HepG2 (cell line): ENCODE data around the gene TLL2. TPM values are rescaled to one million over a fixed set of nuclear protein-coding genes. Genes with fewer than 3 reads are reported as not detected.

ENCODE experiments used
- ATAC-seq: fragments of 200-7000 bp; cut with Tn5 transposase; 3 replicates; pipeline ENCODE4 v1.9.1; 2020; ENCODE audit warnings: mild to moderate bottlenecking, moderate library complexity
- BruUV-seq: library from RNA; stranded (reverse); fragments of 400-500 nt; replicated peaks from 2 replicates; lab custom pipeline; 2021; lab: Mats Ljungman, UMichigan
- CTCF ChIA-PET: fragments of 300-600 bp; formaldehyde crosslinking; extraction: SDS; loops from one replicate; lab custom pipeline; 2021; ENCODE audit warnings: low total read pairs, inconsistent platforms, low intra/inter-chr PET ratio; lab: Yijun Ruan, JAX
- POLR2A ChIA-PET: fragments of 350-600 bp; sonication (Branson Sonifier 250); formaldehyde crosslinking; loops from one replicate; lab custom pipeline; 2020; ENCODE audit warnings: antibody characterized with exemption, inconsistent platforms; lab: Yijun Ruan, JAX
- DNase-seq: peaks from one replicate; pipeline ENCODE4 v3.0.0-alpha.2; 2015; ENCODE audit warnings: low spot score
- FAIRE-seq: peaks from 3 replicates; lab custom pipeline; 2011; peaks lifted over from hg19 to GRCh38; lab: Jason Lieb, UNC
- H2AFZ ChIP-seq: one replicate; pipeline ENCODE4 v1.6.1; 2011; ENCODE audit warnings: low read length, inconsistent platforms
- H3K27ac ChIP-seq: fragments of 300-600 bp; 3 replicates; pipeline ENCODE4 v1.8.0; 2011; ENCODE audit warnings: mixed run types, mild to moderate bottlenecking, mixed read lengths, low read length, inconsistent platforms; ENCODE audit not compliant: insufficient read depth; ENCODE audit errors: extremely low read length
- H3K27me3 ChIP-seq, 2 experiments: fragments of 200-600 bp in 1 of 2; 2 replicates in 1 of 2; 3 replicates in 1 of 2; pipeline versions ENCODE4 v1.6.0 to v1.8.0; 2011; ENCODE audit warnings: low read length in 2 of 2, mild to moderate bottlenecking in 2 of 2, moderate library complexity in 2 of 2, inconsistent platforms in 1 of 2; ENCODE audit not compliant: insufficient read depth in 2 of 2, control insufficient read depth in 1 of 2
- H3K36me3 ChIP-seq, 2 experiments: fragments of 200-600 bp in 1 of 2; replicated peaks in 1 of 2; 2 replicates in 1 of 2; 3 replicates in 1 of 2; pipeline versions ENCODE4 v1.5.1 to v1.8.0; 2011; ENCODE audit warnings: low read length in 2 of 2, inconsistent platforms in 1 of 2; ENCODE audit not compliant: insufficient read depth in 2 of 2, control insufficient read depth in 1 of 2
- H3K4me1 ChIP-seq: 2 replicates; pipeline ENCODE4 v1.5.1; 2012; ENCODE audit warnings: low read length, inconsistent platforms; ENCODE audit not compliant: insufficient read depth
- H3K4me2 ChIP-seq: 2 replicates; pipeline ENCODE4 v1.6.0; 2011; ENCODE audit warnings: low read depth, low read length, inconsistent platforms
- H3K4me3 ChIP-seq, 3 experiments: fragments of 200-600 bp in 1 of 3; sonication (generic), shearing (Covaris generic) in 1 of 3; replicated peaks in 1 of 3; 2 replicates each; pipeline ENCODE4 v1.5.1; 2011 to 2016; ENCODE audit warnings: low read length in 3 of 3, inconsistent platforms in 2 of 3, low read depth in 2 of 3, mild to moderate bottlenecking in 2 of 3, control low read depth in 1 of 3, mixed read lengths in 1 of 3; ENCODE audit not compliant: insufficient read depth in 1 of 3
- H3K79me2 ChIP-seq: one replicate; pipeline ENCODE4 v1.6.1; 2011; ENCODE audit warnings: low read length, inconsistent platforms; ENCODE audit not compliant: insufficient read depth
- H3K9ac ChIP-seq: 2 replicates; pipeline ENCODE4 v1.6.0; 2011; ENCODE audit warnings: mild to moderate bottlenecking, low read depth, low read length, inconsistent platforms; ENCODE audit not compliant: insufficient read depth
- H3K9me3 ChIP-seq: 2 replicates; pipeline ENCODE4 v1.5.1; 2012; ENCODE audit warnings: mild to moderate bottlenecking, low read length
- H4K20me1 ChIP-seq: 2 replicates; pipeline ENCODE4 v1.6.0; 2011; ENCODE audit warnings: inconsistent platforms, mild to moderate bottlenecking, low read length, moderate library complexity; ENCODE audit not compliant: insufficient read depth
- CREBL2 ChIP-seq: sonication (generic); formaldehyde crosslinking; IDR thresholded peaks from 2 replicates; pipeline ENCODE4 v1.8.1; 2023; ENCODE audit warnings: missing genetic modification reagents, mild to moderate bottlenecking, borderline replicate concordance
- HNRNPK ChIP-seq: fragments of 200-400 bp; formaldehyde crosslinking; IDR thresholded peaks from 2 replicates; pipeline ENCODE4 v1.6.1; 2018; ENCODE audit warnings: low read length, low read depth, moderate library complexity, mild to moderate bottlenecking; ENCODE audit not compliant: poor library complexity, severe bottlenecking
- IRF2 ChIP-seq: IDR thresholded peaks from 2 replicates; pipeline ENCODE4 v1.6.1; 2018; ENCODE audit warnings: missing genetic modification reagents, missing compliant biosample characterization
- TBX3 ChIP-seq: fragments of 450-650 bp; IDR thresholded peaks from 2 replicates; pipeline ENCODE4 v1.6.1; 2017; ENCODE audit warnings: antibody characterized with exemption, mild to moderate bottlenecking, inconsistent platforms, borderline replicate concordance
- ZFYVE20 ChIP-seq: sonication (generic); formaldehyde crosslinking; IDR thresholded peaks from 2 replicates; pipeline ENCODE4 v1.8.0; 2023; ENCODE audit warnings: low read depth, mild to moderate bottlenecking, moderate library complexity, missing genetic modification reagents, borderline replicate concordance
- ZNF468 ChIP-seq: sonication (generic); formaldehyde crosslinking; IDR thresholded peaks from 2 replicates; pipeline ENCODE4 v1.8.0; 2022; ENCODE audit warnings: mild to moderate bottlenecking, moderate library complexity, missing genetic modification reagents
- ZNF547 ChIP-seq: sonication (generic); formaldehyde crosslinking; IDR thresholded peaks from 2 replicates; pipeline ENCODE4 v1.5.1; 2020; ENCODE audit warnings: mild to moderate bottlenecking, missing genetic modification reagents
- ZNF556 ChIP-seq: sonication (generic); formaldehyde crosslinking; IDR thresholded peaks from 2 replicates; pipeline ENCODE4 v1.4.0; 2020; ENCODE audit warnings: mild to moderate bottlenecking, missing genetic modification reagents, borderline replicate concordance
- whole genome bisulfite sequencing: methylation state at CpG from one replicate; pipeline ENCODE4 v1.1.6; 2017; ENCODE audit warnings: low lambda C conversion rate; 5-methylcytosine and 5-hydroxymethylcytosine counted together
- in situ Hi-C: cut with HindIII; loops from 2 replicates; pipeline ENCODE4 v1.10.0; 2017; ENCODE audit warnings: low pct_unique_long_range_greater_than_20kb; ENCODE audit not compliant: extremely low pct_ligation_motif_present
- intact Hi-C: fragments of 100-400 bp; cut with micrococcal nuclease; formaldehyde crosslinking; loops from one replicate; pipeline ENCODE4 v1.10.0; 2022; ENCODE audit not compliant: unreplicated experiment
- polyA plus RNA-seq, 8 experiments: library from polyadenylated mRNA; depleted of rRNA in 3 of 8; stranded (reverse) in 7 of 8; unstranded in 1 of 8; fragments of >200 nt; fragmentation: Illumina TruSeq in 4 of 8; extraction: Trizol in 4 of 8; gene quantifications; 2 replicates each; pipeline versions ENCODE4 v1.2.1 to v1.2.3, GENCODE V29; 2011 to 2016; ENCODE audit warnings: low read depth in 4 of 8, missing spikeins in 1 of 8, mixed read lengths in 1 of 8; ENCODE audit not compliant: insufficient read depth in 1 of 8
- total RNA-seq, 5 experiments: library from RNA; depleted of rRNA; stranded (reverse); fragments of >200 nt; fragmentation: Illumina TruSeq; extraction: Trizol; gene quantifications; 2 replicates each; pipeline ENCODE4 v1.2.3, GENCODE V29; 2016; ENCODE audit warnings: low read depth in 1 of 5
- TF ChIP-seq, protein P1 (sequence below): sonication (generic); formaldehyde crosslinking; IDR thresholded peaks from 2 replicates; pipeline ENCODE4 v1.4.0; 2020; ENCODE audit warnings: missing genetic modification reagents, borderline replicate concordance
- TF ChIP-seq, protein P2 (sequence below): sonication (generic); formaldehyde crosslinking; IDR thresholded peaks from 2 replicates; pipeline ENCODE4 v1.9.0; 2022; ENCODE audit warnings: low read depth, missing genetic modification reagents

The TLL2 gene
- total and polyA plus RNA-seq, 2 of the 13 experiments (the other 11 are each of a cell fraction or from before 2014, with no cell fraction given) = 0.09 TPM; not detected in 1

DNA sequence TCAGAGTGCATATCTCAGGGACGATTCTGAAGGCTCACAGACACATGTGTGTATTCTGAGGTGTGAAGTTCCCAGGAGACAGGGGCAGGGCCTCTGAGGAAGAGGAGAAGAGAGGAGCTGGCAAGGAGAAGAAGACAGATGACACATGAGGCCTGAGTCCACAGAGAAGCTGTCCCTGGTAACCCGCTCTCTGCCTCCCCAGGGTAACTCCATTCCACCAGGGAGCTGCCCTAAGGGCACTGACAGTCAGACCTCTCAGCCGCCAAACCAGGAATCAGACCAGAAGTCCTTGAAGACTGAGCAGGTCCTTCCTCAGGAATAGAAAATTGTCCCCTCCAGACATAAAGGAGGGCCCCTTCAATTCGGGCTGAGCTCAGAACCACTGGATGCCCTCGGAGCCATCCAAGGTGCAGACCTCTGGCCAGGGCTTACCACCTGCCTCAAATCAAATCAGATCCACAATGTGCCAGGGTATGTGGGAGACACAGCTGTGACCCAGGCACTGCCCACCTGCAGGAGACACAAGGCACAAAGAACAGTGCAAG, 57.4 kb downstream of the TLL2 start:
- Histone ChIP-seq H4K20me1 (no peaks in the 10 kb centered on the region), H3K27ac (no peak overlapping the region), H3K4me3 (no peak overlapping the region), H3K36me3 (no peaks in the 10 kb centered on the region), H3K27me3 (peaks cover 0 to 15% of the 10 kb centered on the region in 2 experiments; a peak in 1 of 5 replicates), H3K9me3 (no peaks in the 10 kb centered on the region), H3K9ac (no peak overlapping the region), H3K79me2 (no peaks in the 10 kb centered on the region), H3K4me1 (no peaks in the 10 kb centered on the region), H3K4me2 (no peak overlapping the region), H2AFZ (no peak overlapping the region)
- intact Hi-C loops = no loop called here
- DNase-seq = no peak
- CTCF ChIA-PET = no interaction called here
- FAIRE-seq = no peak
- 15% methylated on average over 4 of the region's 5 CpGs for WGBS
- no peak for ATAC-seq
- in situ Hi-C loops = no loop called here
- TF ChIP-seq HNRNPK (no peak), ZNF556 (CRISPR knock-in tag) (no peak)
- no TSS peak for BruUV-seq
- POLR2A ChIA-PET = no interaction called here

DNA sequence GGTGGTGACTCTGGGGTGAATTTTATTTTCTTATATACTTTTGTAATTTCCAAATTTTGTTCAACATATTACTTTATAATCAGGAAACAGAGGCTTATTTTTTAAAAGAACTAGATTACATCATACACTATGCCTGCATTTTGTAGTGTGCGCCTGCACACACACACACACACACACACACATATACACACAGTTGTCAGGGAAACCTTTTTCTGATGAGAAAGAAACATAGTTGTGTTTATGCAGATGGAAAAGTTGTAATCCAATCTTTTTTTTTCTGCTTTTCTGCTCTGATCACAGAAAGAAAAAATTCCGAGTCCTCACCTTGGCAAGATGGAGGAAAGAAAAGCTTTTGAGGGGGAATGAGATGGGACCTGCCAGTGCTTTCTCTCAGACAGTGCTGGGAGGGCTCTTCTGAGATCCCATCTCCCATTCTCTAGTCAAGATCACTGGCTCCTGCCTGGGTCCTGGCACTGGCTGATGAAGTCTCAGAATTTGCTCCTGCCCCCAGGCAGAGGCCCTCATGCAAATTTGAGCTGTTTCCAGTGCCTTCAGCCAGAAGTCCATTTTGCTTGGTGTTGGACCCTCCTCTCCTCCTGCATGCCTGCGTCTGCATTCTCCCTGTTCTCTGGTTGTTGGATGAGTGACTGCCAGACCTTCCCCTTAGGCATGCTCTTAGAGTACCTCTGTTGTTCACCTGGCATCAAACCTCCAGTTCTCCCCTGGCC, 59.7 kb downstream of the TLL2 start:
- 41% methylated on average over 3 of the region's 3 CpGs for WGBS
- no peak for FAIRE-seq
- H3K9ac ChIP-seq = no peak overlapping the region
- no peaks in the 10 kb centered on the region for H3K4me1 ChIP-seq
- ATAC-seq = no peak
- intact Hi-C loops (no loop called here), in situ Hi-C loops (no loop called here)
- H3K9me3 ChIP-seq = no peaks in the 10 kb centered on the region
- ChIA-PET CTCF (no interaction called here), POLR2A (no interaction called here)
- H3K79me2 ChIP-seq = no peaks in the 10 kb centered on the region
- no TSS peak for BruUV-seq
- H3K36me3 ChIP-seq = no peaks in the 10 kb centered on the region
- H2AFZ ChIP-seq = no peak overlapping the region
- H3K4me2 ChIP-seq = no peak overlapping the region
- H3K27ac ChIP-seq = no peak overlapping the region
- peaks cover 3 to 25% of the 10 kb centered on the region in 2 experiments; a peak in 2 of 5 replicates for H3K27me3 ChIP-seq
- DNase-seq = no peak
- H3K4me3 ChIP-seq = no peak overlapping the region
- H4K20me1 ChIP-seq = no peaks in the 10 kb centered on the region
- TF ChIP-seq IRF2 (CRISPR knock-in tag) (no peak), TBX3 (no peak), ZNF547 (CRISPR knock-in tag) (no peak), ZNF468 (CRISPR knock-in tag) (no peak), ZFYVE20 (CRISPR knock-in tag) (no peak), CREBL2 (no peak)
- TF ChIP-seq, protein P1, sequence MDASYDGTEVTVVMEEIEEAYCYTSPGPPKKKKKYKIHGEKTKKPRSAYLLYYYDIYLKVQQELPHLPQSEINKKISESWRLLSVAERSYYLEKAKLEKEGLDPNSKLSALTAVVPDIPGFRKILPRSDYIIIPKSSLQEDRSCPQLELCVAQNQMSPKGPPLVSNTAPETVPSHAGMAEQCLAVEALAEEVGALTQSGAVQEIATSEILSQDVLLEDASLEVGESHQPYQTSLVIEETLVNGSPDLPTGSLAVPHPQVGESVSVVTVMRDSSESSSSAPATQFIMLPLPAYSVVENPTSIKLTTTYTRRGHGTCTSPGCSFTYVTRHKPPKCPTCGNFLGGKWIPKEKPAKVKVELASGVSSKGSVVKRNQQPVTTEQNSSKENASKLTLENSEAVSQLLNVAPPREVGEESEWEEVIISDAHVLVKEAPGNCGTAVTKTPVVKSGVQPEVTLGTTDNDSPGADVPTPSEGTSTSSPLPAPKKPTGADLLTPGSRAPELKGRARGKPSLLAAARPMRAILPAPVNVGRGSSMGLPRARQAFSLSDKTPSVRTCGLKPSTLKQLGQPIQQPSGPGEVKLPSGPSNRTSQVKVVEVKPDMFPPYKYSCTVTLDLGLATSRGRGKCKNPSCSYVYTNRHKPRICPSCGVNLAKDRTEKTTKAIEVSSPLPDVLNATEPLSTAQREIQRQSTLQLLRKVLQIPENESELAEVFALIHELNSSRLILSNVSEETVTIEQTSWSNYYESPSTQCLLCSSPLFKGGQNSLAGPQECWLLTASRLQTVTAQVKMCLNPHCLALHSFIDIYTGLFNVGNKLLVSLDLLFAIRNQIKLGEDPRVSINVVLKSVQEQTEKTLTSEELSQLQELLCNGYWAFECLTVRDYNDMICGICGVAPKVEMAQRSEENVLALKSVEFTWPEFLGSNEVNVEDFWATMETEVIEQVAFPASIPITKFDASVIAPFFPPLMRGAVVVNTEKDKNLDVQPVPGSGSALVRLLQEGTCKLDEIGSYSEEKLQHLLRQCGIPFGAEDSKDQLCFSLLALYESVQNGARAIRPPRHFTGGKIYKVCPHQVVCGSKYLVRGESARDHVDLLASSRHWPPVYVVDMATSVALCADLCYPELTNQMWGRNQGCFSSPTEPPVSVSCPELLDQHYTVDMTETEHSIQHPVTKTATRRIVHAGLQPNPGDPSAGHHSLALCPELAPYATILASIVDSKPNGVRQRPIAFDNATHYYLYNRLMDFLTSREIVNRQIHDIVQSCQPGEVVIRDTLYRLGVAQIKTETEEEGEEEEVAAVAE (CRISPR knock-in tag) = no peak
- TF ChIP-seq, protein P2, sequence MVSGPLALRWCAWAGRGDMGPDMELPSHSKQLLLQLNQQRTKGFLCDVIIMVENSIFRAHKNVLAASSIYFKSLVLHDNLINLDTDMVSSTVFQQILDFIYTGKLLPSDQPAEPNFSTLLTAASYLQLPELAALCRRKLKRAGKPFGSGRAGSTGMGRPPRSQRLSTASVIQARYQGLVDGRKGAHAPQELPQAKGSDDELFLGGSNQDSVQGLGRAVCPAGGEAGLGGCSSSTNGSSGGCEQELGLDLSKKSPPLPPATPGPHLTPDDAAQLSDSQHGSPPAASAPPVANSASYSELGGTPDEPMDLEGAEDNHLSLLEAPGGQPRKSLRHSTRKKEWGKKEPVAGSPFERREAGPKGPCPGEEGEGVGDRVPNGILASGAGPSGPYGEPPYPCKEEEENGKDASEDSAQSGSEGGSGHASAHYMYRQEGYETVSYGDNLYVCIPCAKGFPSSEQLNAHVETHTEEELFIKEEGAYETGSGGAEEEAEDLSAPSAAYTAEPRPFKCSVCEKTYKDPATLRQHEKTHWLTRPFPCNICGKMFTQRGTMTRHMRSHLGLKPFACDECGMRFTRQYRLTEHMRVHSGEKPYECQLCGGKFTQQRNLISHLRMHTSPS (CRISPR knock-in tag) = no peak
